Measurements from ENCODE around the gene FAM110A.
"Not testable (repeated sequence)": the region's sequence is repeated elsewhere in the genome, so short reads cannot be mapped to it uniquely, and the experiment has no call there.

The FAM110A gene

DNA sequence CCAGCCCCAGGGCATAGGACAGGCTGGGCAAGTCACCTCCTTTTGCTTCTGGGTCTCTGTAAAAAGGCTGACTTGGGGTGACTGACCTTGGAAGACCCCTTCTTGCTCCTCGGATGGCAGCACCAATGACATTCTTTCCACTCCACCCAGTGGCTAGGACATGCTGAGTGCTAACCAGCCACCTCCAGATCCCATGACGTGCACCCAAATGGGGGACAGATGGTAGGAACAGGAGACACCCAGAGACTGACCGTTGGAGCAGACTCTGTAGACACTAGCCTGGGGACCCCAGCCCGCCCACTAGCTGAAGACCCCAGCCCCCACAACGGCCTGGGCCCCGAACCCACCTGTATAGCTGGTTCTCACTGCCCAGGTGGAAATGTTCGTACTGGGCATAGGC lies 44.3 kb downstream of the FAM110A start:
- no peak for DNase-seq

DNA sequence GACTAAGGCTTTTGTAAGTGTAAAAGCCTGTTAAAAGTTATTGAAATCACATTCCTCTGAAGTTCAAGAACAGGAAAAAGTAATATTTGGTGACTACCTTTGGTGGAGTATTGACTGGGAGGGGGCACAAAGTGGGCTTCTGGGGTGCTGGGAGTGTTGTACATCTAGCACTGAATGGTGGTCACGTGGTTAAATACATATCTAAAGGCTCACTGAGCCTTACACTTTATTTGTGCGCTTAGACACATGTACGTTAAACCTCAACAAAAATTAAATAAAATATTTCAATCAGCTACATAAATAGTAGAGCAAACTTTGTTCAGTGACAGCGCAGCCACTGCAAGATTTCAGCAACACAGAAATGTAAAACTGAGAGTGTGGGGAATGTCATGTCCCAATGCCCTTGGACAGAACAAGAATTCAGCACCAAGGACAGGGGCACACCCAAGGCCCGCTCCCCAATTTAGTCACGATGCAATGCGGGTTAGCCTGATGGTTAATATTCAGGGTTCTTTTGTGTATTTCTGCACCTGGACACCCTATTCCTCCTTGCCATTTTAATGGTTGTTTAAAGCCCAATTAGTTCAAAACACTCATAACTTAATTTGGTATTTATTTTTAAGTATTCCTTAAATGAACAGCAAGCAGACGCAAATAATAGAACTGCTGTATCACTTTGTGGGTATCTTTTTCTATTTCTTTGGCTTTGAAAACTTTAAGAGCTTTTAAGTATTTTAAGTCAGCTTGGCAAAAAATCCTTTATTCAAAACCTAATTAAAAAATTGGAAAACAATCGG lies 45.2 kb downstream of the FAM110A start:
- DNase-seq = no peak

DNA sequence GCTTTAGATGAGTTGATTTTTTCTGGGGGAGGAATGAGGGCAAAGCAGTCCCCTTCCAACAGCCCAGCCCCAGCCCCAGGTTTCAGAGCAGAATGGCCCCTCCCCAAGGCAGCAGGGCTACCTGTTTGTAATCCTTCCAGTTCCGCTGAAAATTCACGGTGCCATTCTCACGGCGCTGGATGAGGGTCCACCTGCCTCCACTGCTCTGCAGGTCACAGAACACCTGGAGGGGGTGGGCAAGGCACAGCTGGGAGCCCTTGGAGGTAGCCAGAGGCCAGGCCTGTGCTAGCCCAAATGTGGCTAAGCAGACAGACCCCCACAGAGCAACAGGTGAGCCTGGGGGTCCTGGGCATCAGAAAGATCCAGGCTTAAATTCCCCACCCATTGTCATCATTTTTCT lies 46.1 kb downstream of the FAM110A start:
- no peak for DNase-seq

DNA sequence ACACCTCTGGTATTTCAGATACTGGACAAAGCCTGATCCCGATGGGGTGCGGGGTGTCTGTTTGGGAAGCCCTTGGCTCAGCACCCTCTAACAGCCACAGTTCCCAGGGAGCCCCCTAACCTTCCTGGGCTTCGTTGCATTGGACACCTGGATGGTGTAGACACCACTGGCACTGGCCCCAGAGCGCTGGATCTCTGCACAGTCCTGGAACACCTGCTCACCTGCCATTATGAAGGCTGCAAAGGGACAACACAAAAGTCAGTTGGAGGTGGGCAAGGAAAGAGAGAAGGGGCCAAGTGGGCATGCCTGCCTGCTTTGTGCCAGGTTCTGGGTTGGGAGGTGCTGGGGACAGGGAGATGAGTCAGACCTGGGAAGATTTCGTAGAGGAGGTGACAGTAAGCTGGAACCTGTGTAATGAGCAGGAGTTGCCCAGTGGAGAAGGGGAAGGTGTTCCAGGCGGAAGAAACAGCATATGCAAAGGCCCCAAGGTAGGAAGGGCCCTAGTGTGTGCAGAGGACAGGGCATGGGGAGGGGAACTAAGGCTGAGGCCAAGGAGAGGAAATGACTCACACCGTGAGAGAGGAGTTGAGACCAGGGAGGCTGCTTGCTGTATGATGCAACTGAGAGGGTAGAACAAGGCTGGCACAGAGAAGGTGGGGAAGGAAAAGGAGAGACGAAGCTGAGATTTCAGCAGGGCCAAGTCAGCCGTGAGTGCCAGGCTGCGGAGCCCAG lies 47.7 kb downstream of the FAM110A start:
- DNase-seq = no peak

DNA sequence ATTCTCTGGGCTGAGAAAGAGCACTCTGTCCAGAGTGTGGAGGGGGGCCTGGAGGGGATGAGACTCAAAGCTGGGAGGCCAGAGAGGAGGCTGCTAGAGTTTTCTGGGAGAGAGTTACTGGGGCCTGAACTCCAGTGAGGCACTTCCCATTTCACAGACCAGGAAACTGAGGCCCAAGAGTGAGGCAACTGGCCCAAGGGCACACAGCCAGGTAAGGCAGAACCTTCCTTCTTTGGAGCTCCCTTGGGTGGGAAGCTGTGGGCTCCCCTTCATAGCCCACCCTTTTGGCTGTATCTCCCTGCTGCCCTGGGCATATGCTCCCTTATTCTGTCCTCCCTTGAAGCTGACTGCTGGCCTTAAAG lies 48.2 kb downstream of the FAM110A start:
- DNase-seq = no peak

DNA sequence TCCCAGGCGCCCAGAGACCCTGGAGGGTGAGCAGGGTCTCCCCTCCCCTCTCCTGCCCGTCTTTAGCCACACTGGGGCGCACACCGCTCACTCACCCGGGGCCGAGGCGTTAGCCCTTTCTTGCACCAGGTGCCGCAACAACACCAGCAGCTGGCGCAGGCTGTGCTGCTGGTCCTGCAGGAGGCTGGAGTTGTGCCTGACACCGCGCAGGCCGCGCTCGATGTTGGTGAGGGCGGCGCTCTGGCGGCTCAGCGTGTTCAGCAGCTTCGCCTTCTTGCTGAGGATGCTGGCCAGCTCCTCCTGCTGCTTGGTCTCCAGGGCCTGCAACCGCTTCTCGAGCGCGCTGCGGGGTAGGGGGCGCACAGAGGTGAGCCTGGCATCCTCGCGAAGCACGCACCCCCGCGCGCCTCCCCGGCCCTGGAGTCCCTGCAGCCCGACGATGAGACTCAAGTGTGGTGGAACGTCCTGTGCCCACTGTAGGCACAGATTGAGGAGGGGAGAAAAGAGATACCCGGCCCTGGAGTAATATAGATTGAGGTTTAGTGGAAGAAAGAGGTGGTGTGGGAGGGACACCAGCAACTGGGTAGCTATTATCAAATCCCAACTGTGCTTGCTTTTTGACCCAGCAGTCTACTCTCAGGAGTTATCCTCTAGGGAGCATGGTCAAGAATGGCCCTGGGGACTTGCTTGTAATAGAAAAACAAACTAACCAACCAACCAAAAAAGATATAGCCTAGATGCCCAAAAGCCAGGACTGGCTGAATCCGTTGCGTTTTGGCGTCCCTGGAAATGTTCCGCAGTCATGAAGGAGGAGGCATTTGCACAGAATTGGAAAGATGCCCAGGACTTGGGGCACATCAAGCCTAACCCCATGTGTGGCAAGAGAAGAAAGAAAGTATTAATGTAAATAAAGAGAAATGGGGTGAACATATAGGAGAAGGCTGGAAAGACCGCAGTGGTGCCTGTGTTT lies 51.8 kb downstream of the FAM110A start:
- DNase-seq = no peak

DNA sequence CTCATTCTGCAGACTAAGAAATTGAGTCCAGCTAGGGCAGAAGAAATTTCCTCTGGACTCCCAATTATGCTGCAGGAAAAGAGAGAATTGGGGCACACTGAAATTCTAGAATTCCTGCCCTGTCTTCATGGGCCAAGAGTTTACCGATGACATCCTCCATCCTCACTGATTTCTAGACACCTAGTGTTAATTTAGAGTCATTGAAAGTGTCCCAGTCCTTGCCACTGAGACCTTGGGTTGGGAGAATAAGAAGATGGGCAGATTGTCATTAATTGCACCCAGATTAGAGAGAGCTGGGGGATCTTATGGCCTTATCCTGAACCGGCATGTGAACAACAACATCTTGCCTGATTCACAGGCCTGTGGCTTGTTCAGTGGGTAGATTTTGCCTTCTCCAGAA lies 53.6 kb downstream of the FAM110A start:
- DNase-seq = no peak

DNA sequence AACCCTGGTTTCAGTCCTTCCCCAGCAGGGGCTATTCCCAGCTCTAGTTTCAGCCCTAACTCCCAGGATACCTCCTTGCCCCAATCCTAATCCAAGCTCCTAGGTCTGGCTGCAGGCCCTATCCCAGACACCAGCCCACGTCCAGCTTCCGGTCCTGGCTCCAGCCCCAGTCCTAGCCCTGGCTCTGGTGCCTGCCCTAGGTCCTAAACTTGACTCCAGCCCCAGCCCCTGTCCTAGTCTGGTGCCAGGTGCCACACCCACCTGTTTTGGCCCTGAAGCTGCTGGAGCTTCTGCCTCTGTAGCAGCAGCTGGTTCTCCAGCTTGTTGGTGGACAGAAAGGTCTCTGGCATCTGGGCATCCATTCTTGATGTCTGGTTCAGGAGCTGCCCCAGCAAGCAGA lies 54.5 kb downstream of the FAM110A start:
- no peak for DNase-seq

DNA sequence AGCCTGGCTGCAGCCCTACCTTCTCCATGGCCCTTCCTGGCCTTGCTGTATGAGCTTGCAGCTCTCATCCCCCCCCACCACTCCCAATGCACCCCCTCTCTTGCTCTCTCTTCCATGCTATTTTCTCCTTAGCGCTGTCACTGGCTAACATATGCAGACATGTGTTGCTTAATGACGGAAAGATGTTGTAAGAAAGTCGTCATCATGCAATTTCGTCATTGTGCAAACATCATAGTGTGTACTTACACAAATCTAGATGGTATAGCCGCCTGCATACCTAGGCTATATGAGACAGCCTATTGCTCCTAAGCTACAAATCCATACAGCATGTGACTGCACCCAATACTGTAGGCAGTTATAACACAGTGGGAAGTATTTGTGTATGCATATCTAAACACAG lies 55.6 kb downstream of the FAM110A start:
- DNase-seq = no peak

DNA sequence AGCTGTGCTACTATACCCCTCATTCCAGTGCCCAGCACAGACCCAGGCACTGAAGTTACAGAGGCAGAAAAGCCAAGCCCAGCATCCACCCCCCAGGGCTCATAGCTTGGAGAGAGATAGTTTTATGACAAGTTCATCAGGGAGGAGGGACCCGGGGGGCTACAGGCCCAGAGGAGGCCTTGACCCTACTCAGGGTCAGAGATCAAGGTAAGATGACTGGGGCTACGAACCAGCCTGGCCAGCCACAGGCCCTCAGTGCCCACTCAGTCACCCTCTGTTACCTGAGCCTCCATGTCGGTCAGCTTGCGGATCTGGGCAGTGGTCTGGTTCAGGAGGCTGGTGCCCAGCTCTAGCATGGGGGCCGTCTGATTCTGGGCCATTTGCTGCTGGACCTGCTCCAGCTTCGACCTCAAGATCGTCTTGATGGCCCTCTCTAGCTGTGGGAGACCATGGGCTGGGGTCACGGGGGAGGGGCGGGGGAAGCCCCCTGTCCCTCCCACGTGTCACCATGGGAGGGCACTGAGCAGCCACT lies 56.5 kb downstream of the FAM110A start:
- no peak for DNase-seq

DNA sequence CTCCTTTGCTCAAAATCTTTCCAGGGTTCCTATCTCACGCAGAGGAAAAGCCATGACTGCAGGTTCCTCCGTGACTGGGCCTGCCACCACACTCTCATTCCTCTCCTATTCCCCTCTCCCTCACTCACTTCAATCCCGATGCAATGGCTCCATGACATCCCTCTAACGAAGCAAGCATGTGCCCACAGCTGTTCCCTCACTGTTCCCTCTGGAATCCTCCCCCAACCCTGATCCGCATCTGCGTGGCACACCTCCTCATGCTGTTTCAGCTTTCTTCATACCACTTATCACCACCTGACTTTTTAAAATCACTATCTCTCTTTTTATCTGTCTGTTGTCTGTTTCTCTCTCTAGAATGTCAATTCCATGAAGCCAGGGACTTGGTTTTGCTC lies 57.1 kb downstream of the FAM110A start:
- no peak for DNase-seq

DNA sequence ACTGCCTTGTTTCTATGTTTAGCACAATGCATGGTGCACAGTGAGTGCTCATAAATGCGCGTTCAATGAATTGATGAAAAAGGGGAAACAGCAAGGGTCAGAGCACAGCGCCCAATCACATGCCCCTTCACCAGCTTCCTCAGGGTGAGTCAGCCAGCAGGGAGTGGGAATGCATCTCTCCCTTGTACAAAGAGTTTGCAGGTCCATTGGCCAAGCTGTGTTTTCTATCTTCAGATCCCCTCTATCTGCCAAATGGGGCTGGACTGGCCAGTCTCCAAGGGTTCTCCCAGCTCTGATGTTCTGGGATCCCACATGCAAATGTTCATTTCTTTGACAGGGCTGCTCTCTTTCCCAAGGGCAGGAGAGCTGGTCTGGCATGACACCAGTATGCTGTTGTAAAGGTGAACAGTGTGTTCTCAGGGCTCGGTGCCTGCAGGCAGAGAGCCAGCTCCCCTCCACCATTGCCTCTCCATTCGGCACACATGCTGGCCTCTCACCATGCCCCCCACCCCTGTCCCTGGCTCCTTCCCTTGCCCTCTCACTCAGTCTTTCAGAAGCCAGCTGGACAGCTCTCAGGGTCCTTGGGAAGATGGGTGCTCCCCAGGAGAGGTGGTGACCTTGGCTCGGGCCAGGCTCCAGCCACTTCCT lies 57.7 kb downstream of the FAM110A start:
- DNase-seq = no peak

DNA sequence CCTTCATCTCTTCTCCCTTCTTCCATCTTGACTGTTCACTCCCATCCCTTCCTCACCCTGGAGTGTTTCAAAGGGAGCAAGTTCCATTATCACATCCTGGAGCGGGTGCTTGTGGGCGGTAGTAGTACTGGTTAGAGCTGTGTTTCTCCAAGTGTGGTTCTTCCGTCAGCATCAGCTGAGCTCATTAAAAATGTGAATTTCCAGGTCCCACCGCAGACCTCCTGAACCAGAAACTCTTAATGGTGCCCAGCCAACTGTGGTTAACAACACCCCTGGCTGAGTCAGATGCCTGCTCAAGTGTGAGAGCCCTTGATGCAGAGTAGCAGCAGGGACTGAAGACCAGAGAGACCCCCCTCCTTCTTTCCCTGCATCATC lies 58.2 kb downstream of the FAM110A start:
- DNase-seq = no peak

DNA sequence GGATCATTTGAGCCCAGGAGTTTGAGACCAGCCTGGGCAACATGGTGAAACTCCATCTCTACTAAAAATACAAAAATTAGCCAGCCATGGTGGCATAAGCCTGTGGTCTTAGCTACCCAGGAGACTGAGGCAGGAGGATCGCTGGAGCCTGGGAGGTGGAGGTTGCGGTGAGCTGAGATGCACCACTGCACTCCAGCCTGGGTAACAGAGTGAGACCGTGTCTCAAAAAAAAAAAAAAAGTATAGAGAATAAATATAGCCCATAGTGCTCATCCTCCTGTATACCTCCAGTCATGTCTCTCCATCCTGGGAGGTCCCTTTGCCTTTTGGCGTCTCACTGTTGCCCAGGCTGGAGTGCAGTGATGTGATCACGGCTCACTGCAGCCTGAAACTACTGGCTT lies 58.9 kb downstream of the FAM110A start:
- not testable (repeated sequence) for DNase-seq
